Measurements from ENCODE around the gene SPTSSB.

- no peak for TF ChIP-seq CTCF (IDR thresholded peaks at IDR 0.05)
- no peak for TF ChIP-seq EP300 (IDR thresholded peaks at IDR 0.05)
- no peak for TF ChIP-seq POLR2AphosphoS5 (IDR thresholded peaks at IDR 0.05)
These were observed 40.8 kb upstream of the SPTSSB start for GRCh38 chr3:161412123-161412522.

Data from gastroesophageal sphincter (tissue), 3 donors.